NCI-H2196 treated with DMSO at 0.1 percent for 48 hours (cell line): ENCODE data around the gene OFD1.

ENCODE experiments used
- DNase-seq: peaks from one replicate; lab custom pipeline; 2025; ENCODE audit not compliant: unreplicated experiment; lab: John Stamatoyannopoulos, UW

The OFD1 gene

GRCh38 chrX:13734278-13735172 is at the start of gene OFD1, which contains the start of gene TRAPPC2:
TSS of gene OFD1 (plus strand) at chrX:13734748. CDS start at chrX:13735072, 324 bp downstream.
TSS of gene TRAPPC2 (minus strand) at chrX:13734620. CDS start at chrX:13719963, 14,657 bp downstream.
- peak; percentile 78 for DNase-seq

- DNase-seq, result no peak
These were observed 49.3 kb upstream of the OFD1 start for GRCh38 chrX:13685126-13685763.

GRCh38 chrX:13687203-13687602 is 47.3 kb upstream of the OFD1 start:
- no peak for DNase-seq

GRCh38 chrX:13688384-13688957 is 46.1 kb upstream of the OFD1 start:
- DNase-seq, result no peak

- peak; percentile 45 for DNase-seq
These were observed 45.4 kb upstream of the OFD1 start, which contains the start of gene RAB9A for GRCh38 chrX:13688958-13689740. TSS of gene RAB9A (plus strand) at chrX:13689128. CDS start at chrX:13708747, 19,619 bp downstream.

GRCh38 chrX:13689741-13690211 is 44.8 kb upstream of the OFD1 start:
- no peak for DNase-seq

- DNase-seq, result no peak
These were observed 43.7 kb upstream of the OFD1 start for GRCh38 chrX:13690836-13691235.

- DNase-seq, result no peak
These were observed 42.6 kb upstream of the OFD1 start for GRCh38 chrX:13691841-13692371.

- DNase-seq, result no peak
These were observed 41.7 kb upstream of the OFD1 start for GRCh38 chrX:13692771-13693231.

GRCh38 chrX:13693341-13693961 is 41.1 kb upstream of the OFD1 start:
- no peak for DNase-seq

- no peak for DNase-seq
These were observed 40.2 kb upstream of the OFD1 start for GRCh38 chrX:13694359-13694758.

GRCh38 chrX:13694983-13695382 is 39.6 kb upstream of the OFD1 start:
- DNase-seq, result no peak

- no peak for DNase-seq
These were observed 38.9 kb upstream of the OFD1 start for GRCh38 chrX:13695601-13696115.

GRCh38 chrX:13697455-13697854 is 37.1 kb upstream of the OFD1 start:
- DNase-seq, result no peak

- no peak for DNase-seq
These were observed 36.6 kb upstream of the OFD1 start for GRCh38 chrX:13697976-13698375.

- DNase-seq, result no peak
These were observed 36.1 kb upstream of the OFD1 start for GRCh38 chrX:13698432-13698831.

GRCh38 chrX:13699183-13699826 is 35.2 kb upstream of the OFD1 start:
- no peak for DNase-seq

- no peak for DNase-seq
These were observed 34.2 kb upstream of the OFD1 start for GRCh38 chrX:13700380-13700779.

GRCh38 chrX:13702111-13702789 is 32.3 kb upstream of the OFD1 start:
- no peak for DNase-seq
